HTERT RPE-1 (cell line): ENCODE data around the gene HACD2.

Experiments
- in situ Hi-C: fragments of 300-500 bp; cut with MboI; formaldehyde crosslinking; loops from 4 replicates; pipeline ENCODE4 v1.14.3; 2020; ENCODE audit warnings: low sequenced_read_pairs

HACD2 gene

GRCh38 chr3:123527046-123527445 lies 57.8 kb downstream of the HACD2 start:
- in situ Hi-C loops, result no loop called here

- in situ Hi-C loops, result no loop called here
Observed at GRCh38 chr3:123526474-123526873, 58.4 kb downstream of the HACD2 start.

- in situ Hi-C loops, result no loop called here
Observed at GRCh38 chr3:123525433-123525832, 59.4 kb downstream of the HACD2 start.

- in situ Hi-C loops, result no loop called here
Observed at GRCh38 chr3:123524981-123525380, 59.9 kb downstream of the HACD2 start.

- in situ Hi-C loops, result no loop called here
Observed at GRCh38 chr3:123523023-123523412, 61.8 kb downstream of the HACD2 start.

- in situ Hi-C loops, result no loop called here
Observed at GRCh38 chr3:123522320-123523022, 62.4 kb downstream of the HACD2 start.

- in situ Hi-C loops, result no loop called here
Observed at GRCh38 chr3:123521179-123521969, 63.5 kb downstream of the HACD2 start.

- in situ Hi-C loops, result no loop called here
Observed at GRCh38 chr3:123520656-123521055, 64.2 kb downstream of the HACD2 start.

- in situ Hi-C loops, result no loop called here
Observed at GRCh38 chr3:123518892-123519485, 65.9 kb downstream of the HACD2 start.

- in situ Hi-C loops, result no loop called here
Observed at GRCh38 chr3:123511726-123512125, 73.1 kb downstream of the HACD2 start.

- in situ Hi-C loops, result no loop called here
Observed at GRCh38 chr3:123511084-123511483, 73.8 kb downstream of the HACD2 start.

GRCh38 chr3:123508178-123508577 lies 76.7 kb downstream of the HACD2 start:
- in situ Hi-C loops, result no loop called here

- in situ Hi-C loops, result no loop called here
Observed at GRCh38 chr3:123505820-123506219, 79.0 kb downstream of the HACD2 start.

GRCh38 chr3:123503203-123503602 lies 81.7 kb downstream of the HACD2 start:
- in situ Hi-C loops, result no loop called here

- in situ Hi-C loops, result no loop called here
Observed at GRCh38 chr3:123499322-123499721, 85.5 kb downstream of the HACD2 start.

GRCh38 chr3:123498761-123499160 lies 86.1 kb downstream of the HACD2 start:
- in situ Hi-C loops, result no loop called here

GRCh38 chr3:123493912-123494311 lies 90.9 kb downstream of the HACD2 start:
- in situ Hi-C loops, result no loop called here

GRCh38 chr3:123491966-123492587 lies 92.8 kb downstream of the HACD2 start:
- in situ Hi-C loops, result no loop called here

- in situ Hi-C loops, result no loop called here
Observed at GRCh38 chr3:123489400-123490004, 95.4 kb downstream of the HACD2 start.

- in situ Hi-C loops, result no loop called here
Observed at GRCh38 chr3:123488645-123489347, 96.1 kb downstream of the HACD2 start.
